Tongue (tissue), 2 donors: ENCODE data around the gene PRKCZ. TPM values are rescaled to one million over a fixed set of nuclear protein-coding genes. Genes with fewer than 3 reads are reported as not detected.
"Not testable (repeated sequence)": the region's sequence is repeated elsewhere in the genome, so short reads cannot be mapped to it uniquely, and the experiment has no call there.

Experiments
- DNase-seq: peaks from one replicate; pipeline ENCODE4 v3.0.0-alpha.2; 2015
- total RNA-seq: library from RNA; depleted of rRNA; stranded (reverse); fragments of >200 nt; gene quantifications from one replicate; pipeline ENCODE4 v1.2.3, GENCODE V29; 2014

PRKCZ gene
- total RNA-seq, 1 donor from 2014 or later: 9.9 TPM

DNA sequence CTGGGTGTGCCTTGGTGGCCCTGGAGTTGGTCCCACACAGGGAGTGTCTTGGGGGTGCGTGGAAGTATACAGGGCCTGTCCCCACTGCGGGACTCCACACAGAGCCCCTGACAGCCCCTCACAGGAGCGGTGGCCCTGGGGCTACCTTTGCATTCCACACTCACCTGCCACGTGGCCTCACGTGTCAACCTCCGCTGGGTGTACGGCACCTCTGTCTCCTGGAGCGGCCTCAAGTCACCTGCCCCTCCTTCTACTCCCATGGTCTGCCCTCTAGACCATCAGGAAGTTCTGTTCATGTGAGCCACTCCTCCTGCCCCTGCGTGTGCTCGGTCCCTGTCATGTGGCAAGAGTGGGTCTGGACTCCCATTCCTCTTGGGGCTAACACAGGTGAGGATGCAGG, 85.7 kb downstream of the PRKCZ start:
- no peak for DNase-seq

- no peak for DNase-seq
Measured at GRCh38 chr1:2136386-2137235, 86.4 kb downstream of the PRKCZ start.

DNA sequence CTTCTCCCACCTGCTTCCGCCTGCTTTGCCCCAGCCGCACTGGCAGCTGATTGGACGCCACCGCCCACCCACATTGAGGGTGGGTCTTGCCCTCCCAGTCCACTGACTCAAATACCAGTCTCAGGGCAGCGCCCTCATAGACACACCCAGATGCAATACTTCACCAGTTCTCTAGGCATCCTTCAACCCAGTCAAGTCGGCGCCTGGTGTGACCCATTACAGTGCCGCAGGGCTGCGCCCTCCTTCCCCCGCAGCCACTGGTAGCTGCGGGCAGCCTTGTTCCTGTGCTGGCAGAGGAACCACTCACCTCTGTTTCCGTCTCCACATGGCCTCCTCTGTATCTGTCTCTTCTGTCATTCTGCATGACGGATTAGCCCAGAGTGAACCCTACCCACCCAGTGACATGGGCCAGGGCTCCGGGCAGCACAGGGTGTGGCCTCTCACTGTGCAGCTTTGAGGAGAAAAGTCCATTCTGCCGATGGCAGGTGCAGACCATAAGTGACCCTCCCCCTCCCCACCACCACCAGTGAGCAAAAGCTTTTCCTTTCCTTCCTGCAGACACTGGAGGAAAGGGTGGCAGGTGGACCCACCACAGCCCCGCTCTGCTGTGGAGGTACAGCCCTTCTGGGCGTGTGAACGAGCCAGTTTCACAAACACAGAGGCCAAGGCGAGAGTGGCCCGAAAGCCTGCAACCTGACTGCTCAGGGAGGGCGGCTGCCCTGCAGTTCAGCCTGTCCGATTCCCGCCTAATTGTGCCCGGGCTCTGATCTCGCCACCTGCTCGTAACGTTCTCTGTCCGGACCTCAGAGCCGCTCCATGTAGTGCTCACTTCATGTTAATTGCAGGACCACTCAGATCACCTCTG, 87.3 kb downstream of the PRKCZ start:
- no peak for DNase-seq

- not testable (repeated sequence) for DNase-seq
Measured at GRCh38 chr1:2139156-2139555, 88.9 kb downstream of the PRKCZ start.

DNA sequence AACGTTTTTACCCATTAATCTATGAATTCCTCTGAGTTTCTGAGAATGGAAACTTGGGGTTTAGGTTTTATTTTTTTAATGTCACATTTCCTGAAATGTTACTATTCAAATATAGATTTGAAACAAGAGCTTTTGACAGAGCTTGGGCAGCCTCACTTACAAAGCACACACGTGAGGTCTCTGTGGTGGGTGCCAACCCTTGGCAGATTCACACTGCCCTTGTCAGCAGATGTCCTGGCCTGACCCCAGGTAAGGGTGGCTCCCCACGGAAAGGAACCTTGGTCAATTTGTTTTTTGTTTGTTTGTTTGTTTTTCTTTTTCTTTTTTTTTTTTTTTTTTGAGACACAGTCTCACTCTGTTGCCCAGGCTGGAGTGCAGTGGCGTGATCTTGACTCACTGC, 90.8 kb downstream of the PRKCZ start:
- no peak for DNase-seq

- DNase-seq: no peak
Measured at GRCh38 chr1:2143814-2144500, 93.7 kb downstream of the PRKCZ start.

GRCh38 chr1:2144501-2145090, 94.4 kb downstream of the PRKCZ start:
- DNase-seq: no peak

GRCh38 chr1:2145946-2146835, 96.0 kb downstream of the PRKCZ start:
- no peak for DNase-seq

GRCh38 chr1:2146836-2147517, 96.8 kb downstream of the PRKCZ start:
- DNase-seq: no peak

- DNase-seq: not testable (repeated sequence)
Measured at GRCh38 chr1:2147869-2148268, 97.7 kb downstream of the PRKCZ start.

GRCh38 chr1:2148691-2149090, 98.5 kb downstream of the PRKCZ start:
- DNase-seq: no peak

DNA sequence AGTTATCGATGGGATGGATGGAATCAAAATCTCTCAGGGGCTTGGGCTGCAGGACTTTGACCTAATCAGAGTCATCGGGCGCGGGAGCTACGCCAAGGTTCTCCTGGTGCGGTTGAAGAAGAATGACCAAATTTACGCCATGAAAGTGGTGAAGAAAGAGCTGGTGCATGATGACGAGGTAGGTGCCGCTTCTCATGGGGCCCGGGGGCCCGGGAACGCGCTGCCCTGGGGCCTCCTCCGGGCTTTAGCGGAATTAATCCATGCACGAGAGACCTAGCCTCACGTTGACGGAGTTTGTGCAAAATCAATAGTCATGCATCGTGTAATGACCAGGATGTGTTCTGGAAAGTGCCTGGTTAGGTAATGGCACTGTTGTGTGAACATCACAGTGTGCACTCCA, 100.6 kb downstream of the PRKCZ start:
- DNase-seq: no peak

GRCh38 chr1:2151252-2151651, 101.0 kb downstream of the PRKCZ start:
- DNase-seq: no peak

GRCh38 chr1:2151911-2152310, 101.7 kb downstream of the PRKCZ start:
- DNase-seq: no peak

GRCh38 chr1:2152954-2153353, 102.7 kb downstream of the PRKCZ start:
- DNase-seq: no peak

- no peak for DNase-seq
Measured at GRCh38 chr1:2154022-2154421, 103.8 kb downstream of the PRKCZ start.

DNA sequence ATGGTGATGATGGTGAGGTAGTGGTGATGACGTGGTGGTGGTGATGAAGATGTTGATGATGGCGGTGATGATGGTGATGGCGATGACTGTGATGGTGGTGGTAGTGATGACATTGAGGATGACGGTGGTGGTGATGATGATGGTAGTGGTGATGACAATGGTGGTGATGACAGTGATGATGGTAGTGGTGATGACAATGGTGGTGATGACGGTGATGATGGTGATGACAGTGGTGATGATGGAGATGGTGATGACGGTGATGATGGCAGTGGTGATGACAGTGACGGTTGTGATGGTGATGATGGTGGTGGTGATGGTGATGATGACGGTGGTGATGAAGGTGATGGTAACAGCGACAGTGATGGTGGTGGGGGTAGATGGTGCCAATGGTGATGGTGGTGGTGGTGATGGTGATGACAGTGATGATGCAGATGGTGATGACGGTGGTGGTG, 105.0 kb downstream of the PRKCZ start:
- DNase-seq: no peak

DNA sequence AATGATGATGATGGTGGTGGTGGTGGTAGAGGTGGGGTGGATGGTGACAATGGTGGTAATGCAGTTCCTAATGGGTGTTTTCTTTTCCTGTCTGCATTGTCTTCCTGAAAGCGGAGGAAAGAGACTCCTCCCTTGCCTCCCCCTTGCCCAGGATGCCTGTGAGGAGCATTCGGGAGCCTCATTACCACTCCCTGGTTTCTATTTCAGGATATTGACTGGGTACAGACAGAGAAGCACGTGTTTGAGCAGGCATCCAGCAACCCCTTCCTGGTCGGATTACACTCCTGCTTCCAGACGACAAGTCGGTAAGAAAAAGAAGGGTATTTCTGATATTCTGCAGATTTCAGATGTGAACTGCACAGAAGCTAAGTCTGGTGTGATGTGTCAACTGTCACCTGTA, 105.6 kb downstream of the PRKCZ start:
- no peak for DNase-seq

GRCh38 chr1:2156866-2157265, 106.7 kb downstream of the PRKCZ start:
- DNase-seq: no peak

GRCh38 chr1:2157856-2158255, 107.6 kb downstream of the PRKCZ start:
- no peak for DNase-seq

GRCh38 chr1:2158272-2158671, 108.1 kb downstream of the PRKCZ start:
- no peak for DNase-seq
